ENCODE measurements around the gene ARAP3. TPM values are rescaled to one million over a fixed set of nuclear protein-coding genes. Genes with fewer than 3 reads are reported as not detected.

ARAP3 gene
- total RNA-seq, 1 donor from 2014 or later = 17.4 TPM

DNA sequence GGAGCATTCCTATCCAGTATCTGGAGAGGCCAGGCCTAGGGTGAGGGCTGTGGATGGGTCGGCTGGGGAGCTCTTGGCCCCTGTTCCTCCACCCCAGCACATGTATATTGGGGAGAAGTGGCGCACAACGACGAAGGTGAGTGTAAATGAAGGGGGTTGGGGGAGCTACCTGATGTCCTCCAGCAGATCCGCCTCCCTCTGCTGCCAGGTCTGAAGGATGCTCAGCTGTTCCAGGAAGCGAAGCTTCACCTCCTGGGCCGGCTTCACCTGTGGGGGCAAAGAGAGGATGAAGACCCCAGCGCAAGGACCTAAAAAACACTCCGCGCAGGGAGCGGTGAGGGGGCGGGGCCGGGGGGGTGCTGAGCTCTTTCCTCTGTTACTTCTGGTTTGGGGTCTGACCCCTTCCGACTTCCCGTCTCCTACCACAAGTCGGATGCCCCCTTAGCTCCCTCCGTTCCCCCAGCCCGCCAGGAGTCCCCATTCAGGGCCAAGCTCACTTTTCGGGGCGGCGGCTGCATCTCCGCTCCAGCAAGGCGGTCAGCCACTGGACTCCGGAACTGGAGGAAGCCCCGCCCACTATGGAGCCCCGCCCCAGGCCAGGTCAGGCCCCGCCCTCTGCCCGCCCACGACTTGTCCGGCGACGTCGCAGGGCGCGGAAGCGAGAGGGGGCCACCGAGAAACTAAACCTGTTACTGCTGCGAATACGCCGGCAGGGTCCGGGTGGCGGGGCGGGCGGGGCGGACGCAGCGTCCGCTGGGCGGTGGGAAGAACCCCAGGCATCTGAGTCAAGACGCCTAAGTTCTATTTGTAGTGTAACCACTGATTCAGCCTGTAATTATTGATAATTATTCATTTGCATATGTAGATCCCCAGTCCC is 30.9 kb downstream of the ARAP3 start, which contains the start of gene FCHSD1:
Gene FCHSD1, minus strand, starts transcription at position 568 of the 877 bp plus-strand sequence. Its CDS starts 50 bp downstream, at position 518.
- Histone ChIP-seq H2AFZ (ENCODE audit: low read depth, low read length) (peak within 1 kb of the TSS; percentile 62), H3K79me2 (ENCODE audit: insufficient read depth, low read length) (peaks cover 3% of the 10 kb centered on the region), H3K36me3 (ENCODE audit: insufficient read depth, low read length) (peaks cover 5% of the 10 kb centered on the region), H3K27ac (ENCODE audit: low read depth, low read length) (peak within 1 kb of the TSS; percentile 19), H3K27me3 (ENCODE audit: insufficient read depth, low read length) (no peaks in the 10 kb centered on the region), H3K4me2 (ENCODE audit: low read length) (peak within 1 kb of the TSS; percentile 97), H3K9ac (ENCODE audit: low read length) (peak within 1 kb of the TSS; percentile 81), H4K20me1 (ENCODE audit: insufficient read depth, low read length) (peaks cover 9% of the 10 kb centered on the region), H3K9me3 (ENCODE audit: insufficient read depth, low read depth, low read length) (no peaks in the 10 kb centered on the region), H3K4me1 (ENCODE audit: insufficient read depth, low read length) (peaks cover 17% of the 10 kb centered on the region), H3K4me3 (ENCODE audit: insufficient read depth, low read depth, low read length) (peak within 1 kb of the TSS; percentile 83)
- no peaks in the 10 kb centered on the region for H3K27me3 Mint-ChIP-seq (ENCODE audit: low read depth, unreplicated experiment)
- peaks cover 37% of the 10 kb centered on the region for H3K36me3 Mint-ChIP-seq (ENCODE audit: low read depth, unreplicated experiment)
- no peak for TF ChIP-seq CTCF (IDR thresholded peaks at IDR 0.05; ENCODE audit: insufficient read depth, low read depth, low read length)
- no peak for TF ChIP-seq EZH2 (IDR thresholded peaks at IDR 0.05; ENCODE audit: insufficient read depth, low read length)
- H3K9me3 Mint-ChIP-seq (ENCODE audit: unreplicated experiment) = no peaks in the 10 kb centered on the region
- peak within 1 kb of the TSS; percentile 85 for H3K27ac Mint-ChIP-seq (ENCODE audit: unreplicated experiment)
- no peak for FAIRE-seq
- peak; percentile 50 for DNase-seq (ENCODE audit: low read depth)
- H3K4me1 Mint-ChIP-seq (ENCODE audit: low read depth, unreplicated experiment) = peaks cover 13% of the 10 kb centered on the region
- peak within 1 kb of the TSS; percentile 99 for H3K4me3 Mint-ChIP-seq (ENCODE audit: unreplicated experiment)

- H3K27me3 ChIP-seq (ENCODE audit: insufficient read depth, low read length) = no peaks in the 10 kb centered on the region
- H3K36me3 ChIP-seq (ENCODE audit: insufficient read depth, low read length) = peaks cover 7% of the 10 kb centered on the region
- H3K27me3 Mint-ChIP-seq (ENCODE audit: low read depth, unreplicated experiment) = no peaks in the 10 kb centered on the region
- no peak for FAIRE-seq
- H3K27ac ChIP-seq (ENCODE audit: low read depth, low read length) = no peak overlapping the region
- H3K36me3 Mint-ChIP-seq (ENCODE audit: low read depth, unreplicated experiment) = peaks cover 38% of the 10 kb centered on the region
- TF ChIP-seq EZH2 (IDR thresholded peaks at IDR 0.05; ENCODE audit: insufficient read depth, low read length) (no peak), CTCF (IDR thresholded peaks at IDR 0.05; ENCODE audit: insufficient read depth, low read depth, low read length) (no peak)
- H3K79me2 ChIP-seq (ENCODE audit: insufficient read depth, low read length) = peaks cover 3% of the 10 kb centered on the region
- H3K4me2 ChIP-seq (ENCODE audit: low read length) = peak overlapping the region; percentile 97
- H3K9me3 Mint-ChIP-seq (ENCODE audit: unreplicated experiment) = no peaks in the 10 kb centered on the region
- H3K4me1 Mint-ChIP-seq (ENCODE audit: low read depth, unreplicated experiment) = peaks cover 10% of the 10 kb centered on the region
- H3K4me1 ChIP-seq (ENCODE audit: insufficient read depth, low read length) = peaks cover 17% of the 10 kb centered on the region
- H3K4me3 ChIP-seq (ENCODE audit: insufficient read depth, low read depth, low read length) = no peak overlapping the region
- no peak overlapping the region for H2AFZ ChIP-seq (ENCODE audit: low read depth, low read length)
- no peak overlapping the region for H3K9ac ChIP-seq (ENCODE audit: low read length)
- H3K9me3 ChIP-seq (ENCODE audit: insufficient read depth, low read depth, low read length) = no peaks in the 10 kb centered on the region
- H3K27ac Mint-ChIP-seq (ENCODE audit: unreplicated experiment) = no peak overlapping the region
- no peak for DNase-seq (ENCODE audit: low read depth)
- peaks cover 9% of the 10 kb centered on the region for H4K20me1 ChIP-seq (ENCODE audit: insufficient read depth, low read length)
- H3K4me3 Mint-ChIP-seq (ENCODE audit: unreplicated experiment) = peak overlapping the region; percentile 99
These were observed 32.1 kb downstream of the ARAP3 start for GRCh38 chr5:141649972-141650371.
